Caco-2 (cell line): ENCODE measurements around the gene TMEM47. TPM values are rescaled to one million over a fixed set of nuclear protein-coding genes. Genes with fewer than 3 reads are reported as not detected.

ENCODE experiments used
- BruUV-seq: library from RNA; stranded (reverse); fragments of 400-500 nt; replicated peaks from 2 replicates; lab custom pipeline; 2021; lab: Mats Ljungman, UMichigan
- CTCF ChIA-PET: fragments of 300-600 bp; sonication (Branson Sonifier 250); formaldehyde crosslinking; loops from one replicate; lab custom pipeline; 2022; ENCODE audit warnings: antibody characterized with exemption; lab: Charles Lee
- POLR2A ChIA-PET: fragments of 300-600 bp; sonication (Branson Sonifier 250); formaldehyde crosslinking; loops from one replicate; lab custom pipeline; 2022; ENCODE audit warnings: antibody characterized with exemption; lab: Charles Lee
- DNase-seq, 2 experiments: peaks; one replicate each; pipeline versions ENCODE4 v3.0.0 to v3.0.0-alpha.2; 2020 to 2022
- H3K27me3 ChIP-seq: replicated peaks from 2 replicates; pipeline ENCODE4 v1.6.0; 2011; ENCODE audit warnings: low read length; ENCODE audit not compliant: control insufficient read depth, insufficient read depth
- H3K36me3 ChIP-seq: 2 replicates; pipeline ENCODE4 v1.5.1; 2011; ENCODE audit warnings: low read length; ENCODE audit not compliant: control insufficient read depth, insufficient read depth
- H3K4me1 ChIP-seq: fragments of 250-450 bp; sonication (Bioruptor Pico); 2 replicates; pipeline ENCODE4 v1.5.1; 2020; ENCODE audit warnings: mild to moderate bottlenecking
- H3K4me3 ChIP-seq: 2 replicates; pipeline ENCODE4 v1.5.1; 2011; ENCODE audit warnings: low read depth, mild to moderate bottlenecking, control low read depth, low read length
- H3K9me3 ChIP-seq: fragments of 250-450 bp; sonication (Bioruptor Pico); 2 replicates; pipeline ENCODE4 v1.5.1; 2020; ENCODE audit warnings: mild to moderate bottlenecking, moderate library complexity
- H3K27ac Mint-ChIP-seq: one replicate; pipeline ENCODE4 v1.8.0; 2022; ENCODE audit warnings: mixed read lengths; ENCODE audit not compliant: unreplicated experiment
- H3K27me3 Mint-ChIP-seq: one replicate; pipeline ENCODE4 v1.8.0; 2022; ENCODE audit warnings: mixed read lengths; ENCODE audit not compliant: insufficient read depth, unreplicated experiment
- H3K36me3 Mint-ChIP-seq: one replicate; pipeline ENCODE4 v1.8.0; 2022; ENCODE audit warnings: mild to moderate bottlenecking, mixed read lengths; ENCODE audit not compliant: insufficient read depth, unreplicated experiment
- H3K4me1 Mint-ChIP-seq: one replicate; pipeline ENCODE4 v1.8.0; 2022; ENCODE audit warnings: low read depth, mixed read lengths; ENCODE audit not compliant: unreplicated experiment
- H3K4me3 Mint-ChIP-seq: one replicate; pipeline ENCODE4 v1.8.0; 2022; ENCODE audit warnings: mild to moderate bottlenecking, moderate library complexity, mixed read lengths; ENCODE audit not compliant: unreplicated experiment
- H3K9me3 Mint-ChIP-seq: one replicate; pipeline ENCODE4 v1.8.0; 2022; ENCODE audit warnings: mixed read lengths; ENCODE audit not compliant: unreplicated experiment
- CTCF ChIP-seq, 2 experiments: fragments of 200-600 bp in 1 of 2; IDR thresholded peaks; 1 replicate in 1 of 2; 2 replicates in 1 of 2; pipeline versions ENCODE4 v1.5.1 to v1.8.0; 2011 to 2022; ENCODE audit warnings: antibody characterized with exemption in 1 of 2, control low read depth in 1 of 2, inconsistent platforms in 1 of 2, low read depth in 1 of 2, low read length in 1 of 2, mild to moderate bottlenecking in 1 of 2, moderate library complexity in 1 of 2; ENCODE audit not compliant: insufficient read depth in 1 of 2, severe bottlenecking in 1 of 2, unreplicated experiment in 1 of 2
- intact Hi-C: fragments of 100-400 bp; cut with micrococcal nuclease; formaldehyde crosslinking; loops from one replicate; pipeline ENCODE4 v1.10.0; 2022; ENCODE audit not compliant: unreplicated experiment
- total RNA-seq: library from RNA; stranded (reverse); gene quantifications from 2 replicates; pipeline ENCODE4 v1.2.3, GENCODE V29; 2022

TMEM47 gene
- total RNA-seq, 1 experiment from 2014 or later: 2.2 TPM

DNA sequence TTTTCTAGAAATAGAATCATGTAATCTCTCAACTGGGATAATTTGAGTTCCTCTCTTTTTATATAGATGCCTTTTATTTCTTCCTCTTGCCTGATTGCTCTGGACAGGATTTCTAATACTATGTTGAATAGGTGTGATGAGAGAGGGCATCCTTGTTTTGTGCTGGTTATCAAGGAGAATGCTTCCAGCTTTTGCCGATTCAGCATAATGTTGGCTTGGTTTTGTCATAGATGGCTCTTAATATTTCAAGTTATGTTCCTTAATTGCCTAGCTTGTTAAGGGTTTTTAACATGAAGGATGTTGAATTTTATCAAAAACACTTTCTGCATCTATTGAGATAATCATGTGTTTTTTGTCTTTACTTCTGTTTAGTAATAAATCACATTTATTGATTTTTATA is 58.7 kb downstream of the TMEM47 start:
- no peak for TF ChIP-seq CTCF (IDR thresholded peaks at IDR 0.05; ENCODE audit: insufficient read depth in 1 of 2, low read depth in 1 of 2, low read length in 1 of 2, severe bottlenecking in 1 of 2, unreplicated experiment in 1 of 2)
- no peak for DNase-seq
- intact Hi-C loops: no loop called here
- ChIA-PET POLR2A (no interaction called here), CTCF (no interaction called here)
- Histone ChIP-seq H3K4me1 (no peaks in the 10 kb centered on the region), H3K36me3 (no peaks in the 10 kb centered on the region), H3K9me3 (no peaks in the 10 kb centered on the region), H3K27me3 (no peaks in the 10 kb centered on the region), H3K4me3 (no peak overlapping the region)
- Mint-ChIP-seq H3K27ac (no peak overlapping the region), H3K36me3 (no peaks in the 10 kb centered on the region), H3K4me1 (no peaks in the 10 kb centered on the region), H3K9me3 (no peaks in the 10 kb centered on the region), H3K27me3 (no peaks in the 10 kb centered on the region), H3K4me3 (no peak overlapping the region)
- no TSS peak for BruUV-seq

DNA sequence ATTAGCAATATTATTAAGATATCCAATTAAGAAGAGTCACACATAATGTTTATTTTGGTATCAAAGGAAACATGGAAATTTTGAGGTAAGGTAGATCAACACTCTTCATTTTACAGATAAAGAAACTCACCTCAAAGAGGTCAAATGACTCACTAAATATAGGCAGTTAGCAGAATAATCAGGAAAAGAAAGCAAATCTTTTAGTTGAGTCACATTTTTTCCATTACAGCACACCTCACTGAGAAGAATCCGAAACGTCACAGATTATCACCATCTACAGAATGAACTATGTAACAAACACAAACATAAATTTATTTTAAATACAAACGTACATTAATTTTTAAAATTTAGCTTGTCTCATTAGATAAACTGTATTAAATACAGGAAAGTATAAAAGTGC is 70.1 kb downstream of the TMEM47 start:
- POLR2A ChIA-PET: no interaction called here
- CTCF ChIA-PET: no interaction called here
- no peak overlapping the region for H3K27ac Mint-ChIP-seq
- no peak for TF ChIP-seq CTCF (IDR thresholded peaks at IDR 0.05; ENCODE audit: insufficient read depth in 1 of 2, low read depth in 1 of 2, low read length in 1 of 2, severe bottlenecking in 1 of 2, unreplicated experiment in 1 of 2)
- no peaks in the 10 kb centered on the region for H3K9me3 Mint-ChIP-seq
- Histone ChIP-seq H3K36me3 (no peaks in the 10 kb centered on the region), H3K4me1 (no peaks in the 10 kb centered on the region), H3K9me3 (no peaks in the 10 kb centered on the region), H3K4me3 (no peak overlapping the region), H3K27me3 (no peaks in the 10 kb centered on the region)
- H3K27me3 Mint-ChIP-seq: no peaks in the 10 kb centered on the region
- no peak for DNase-seq
- no TSS peak for BruUV-seq
- H3K36me3 Mint-ChIP-seq: no peaks in the 10 kb centered on the region
- intact Hi-C loops: no loop called here
- H3K4me1 Mint-ChIP-seq: no peaks in the 10 kb centered on the region
- no peak overlapping the region for H3K4me3 Mint-ChIP-seq

- H3K9me3 ChIP-seq: no peaks in the 10 kb centered on the region
- Mint-ChIP-seq H3K27ac (no peak overlapping the region), H3K4me3 (no peak overlapping the region), H3K9me3 (no peaks in the 10 kb centered on the region), H3K27me3 (no peaks in the 10 kb centered on the region), H3K36me3 (no peaks in the 10 kb centered on the region), H3K4me1 (no peaks in the 10 kb centered on the region)
- H3K4me1 ChIP-seq: no peaks in the 10 kb centered on the region
- intact Hi-C loops: no loop called here
- ChIA-PET POLR2A (no interaction called here), CTCF (no interaction called here)
- no peak overlapping the region for H3K4me3 ChIP-seq
- TF ChIP-seq CTCF (IDR thresholded peaks at IDR 0.05; ENCODE audit: insufficient read depth in 1 of 2, low read depth in 1 of 2, low read length in 1 of 2, severe bottlenecking in 1 of 2, unreplicated experiment in 1 of 2): no peak
- no peaks in the 10 kb centered on the region for H3K36me3 ChIP-seq
- BruUV-seq: no TSS peak
- no peak for DNase-seq
- no peaks in the 10 kb centered on the region for H3K27me3 ChIP-seq
These were observed 70.7 kb downstream of the TMEM47 start for GRCh38 chrX:34586346-34586911.
